ENCODE data around the gene PRDX5.

Gene PRDX5

DNA sequence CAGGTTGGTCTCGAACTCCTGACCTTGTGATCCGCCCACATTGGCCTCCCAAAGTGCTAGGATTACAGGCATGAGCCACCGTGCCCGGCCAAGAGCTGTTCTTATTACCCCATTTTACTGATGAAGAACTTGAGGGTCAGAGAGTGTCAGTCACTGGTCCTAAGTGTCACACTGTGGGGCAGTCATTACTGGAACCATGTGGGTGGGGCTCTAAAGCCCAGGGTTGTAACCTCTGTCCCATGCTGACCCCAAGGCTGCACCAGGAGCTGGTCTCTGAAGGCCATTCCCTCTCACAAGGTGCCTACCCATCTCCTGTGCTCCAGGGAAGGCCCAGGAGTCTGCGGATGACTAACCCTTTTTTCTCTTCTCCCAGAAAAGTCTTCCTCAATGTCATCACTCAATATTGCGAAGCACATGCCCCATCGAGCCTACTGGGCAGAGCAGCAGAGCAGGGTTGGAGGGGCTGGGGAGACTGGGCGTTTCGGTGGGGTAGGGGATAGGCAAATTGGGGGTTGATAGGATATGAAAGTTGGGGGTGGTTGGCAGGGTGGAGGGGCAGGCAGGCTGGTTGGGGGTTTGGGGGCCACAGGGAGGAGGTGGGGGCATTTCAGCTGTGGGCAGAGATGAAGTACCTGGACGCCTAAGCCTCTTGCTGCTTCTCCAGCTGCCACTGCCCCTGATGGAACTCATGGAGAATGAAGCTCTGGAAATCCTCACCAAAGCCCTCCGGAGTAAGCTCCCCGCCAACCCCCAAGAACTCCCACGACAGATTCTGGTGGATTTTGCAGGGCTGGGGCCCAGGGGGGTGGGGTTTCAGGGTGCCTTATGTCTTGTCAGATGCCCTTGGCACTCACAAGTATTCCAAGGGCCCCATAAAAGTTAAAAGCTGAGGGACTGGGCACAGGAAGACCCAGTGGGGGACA, 14.6 kb upstream of the PRDX5 start:
- no peak for DNase-seq (ENCODE audit: low read depth)
- TF ChIP-seq, protein P1, sequence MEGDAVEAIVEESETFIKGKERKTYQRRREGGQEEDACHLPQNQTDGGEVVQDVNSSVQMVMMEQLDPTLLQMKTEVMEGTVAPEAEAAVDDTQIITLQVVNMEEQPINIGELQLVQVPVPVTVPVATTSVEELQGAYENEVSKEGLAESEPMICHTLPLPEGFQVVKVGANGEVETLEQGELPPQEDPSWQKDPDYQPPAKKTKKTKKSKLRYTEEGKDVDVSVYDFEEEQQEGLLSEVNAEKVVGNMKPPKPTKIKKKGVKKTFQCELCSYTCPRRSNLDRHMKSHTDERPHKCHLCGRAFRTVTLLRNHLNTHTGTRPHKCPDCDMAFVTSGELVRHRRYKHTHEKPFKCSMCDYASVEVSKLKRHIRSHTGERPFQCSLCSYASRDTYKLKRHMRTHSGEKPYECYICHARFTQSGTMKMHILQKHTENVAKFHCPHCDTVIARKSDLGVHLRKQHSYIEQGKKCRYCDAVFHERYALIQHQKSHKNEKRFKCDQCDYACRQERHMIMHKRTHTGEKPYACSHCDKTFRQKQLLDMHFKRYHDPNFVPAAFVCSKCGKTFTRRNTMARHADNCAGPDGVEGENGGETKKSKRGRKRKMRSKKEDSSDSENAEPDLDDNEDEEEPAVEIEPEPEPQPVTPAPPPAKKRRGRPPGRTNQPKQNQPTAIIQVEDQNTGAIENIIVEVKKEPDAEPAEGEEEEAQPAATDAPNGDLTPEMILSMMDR (conservative IDR thresholded peaks at IDR 0.05; ENCODE audit: control insufficient read depth, insufficient read depth, low read depth, low read length), result no peak
- H3K4me3 ChIP-seq (ENCODE audit: control insufficient read depth, low read depth, low read length), result no peak overlapping the region

DNA sequence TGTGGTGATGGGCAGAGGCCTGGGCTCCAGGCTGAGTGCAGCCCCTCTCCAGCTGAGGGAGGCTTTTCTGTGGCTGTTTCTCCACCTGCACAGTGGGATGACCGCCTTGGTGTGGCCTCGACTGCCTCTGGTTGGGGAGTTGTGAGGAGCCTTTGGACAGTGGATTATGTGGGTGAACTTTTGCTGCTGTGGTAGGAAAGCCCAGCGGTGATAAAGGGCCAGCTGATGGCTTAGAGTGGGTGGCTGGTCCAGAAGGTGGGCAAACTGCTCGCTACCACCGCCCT, 13.9 kb upstream of the PRDX5 start:
- peak overlapping the region; percentile 59 for H3K4me3 ChIP-seq (ENCODE audit: control insufficient read depth, low read depth, low read length)
- TF ChIP-seq, protein P1 (conservative IDR thresholded peaks at IDR 0.05; ENCODE audit: control insufficient read depth, insufficient read depth, low read depth, low read length), result no peak
- DNase-seq (ENCODE audit: low read depth), result no peak

DNA sequence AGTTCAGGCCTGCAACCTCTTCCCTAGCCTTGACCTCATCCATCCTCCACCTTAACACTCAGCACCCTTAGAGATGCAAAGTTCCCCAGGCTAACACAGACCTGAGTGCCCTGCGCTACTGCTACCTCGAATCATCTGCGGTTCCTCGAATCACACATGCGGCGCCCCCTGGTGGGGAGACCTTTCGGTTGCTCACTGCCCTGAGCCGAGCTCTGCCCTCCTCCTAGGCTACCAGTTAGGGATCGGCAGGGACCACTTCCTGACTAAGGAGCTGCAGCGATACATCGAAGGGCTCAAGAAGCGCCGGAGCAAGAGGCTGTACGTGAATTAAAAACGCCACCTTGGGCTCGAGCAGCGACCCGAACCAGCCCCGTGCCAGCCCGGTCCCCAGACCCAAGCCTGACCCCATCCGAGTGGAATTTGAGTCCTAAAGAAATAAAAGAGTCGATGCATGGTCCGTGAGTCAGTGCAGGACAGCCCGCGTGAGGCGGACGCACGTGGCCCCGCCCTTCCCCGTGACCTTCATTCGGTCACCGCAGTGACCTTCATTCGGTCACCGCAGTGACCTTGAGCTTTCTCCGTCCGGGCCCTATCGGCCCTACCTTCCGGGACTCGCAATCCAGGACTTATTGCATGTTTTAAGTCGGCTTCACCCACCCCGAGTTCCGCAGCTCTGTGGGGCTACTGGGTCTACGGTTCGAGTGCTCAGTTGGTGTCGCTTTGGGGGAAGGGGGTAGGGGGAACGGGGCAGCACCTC, 13.4 kb upstream of the PRDX5 start:
- TF ChIP-seq, protein P1 (conservative IDR thresholded peaks at IDR 0.05; ENCODE audit: control insufficient read depth, insufficient read depth, low read depth, low read length), result peak; percentile 86
- H3K4me3 ChIP-seq (ENCODE audit: control insufficient read depth, low read depth, low read length), result peak overlapping the region; percentile 59
- DNase-seq (ENCODE audit: low read depth), result peak; percentile 89

DNA sequence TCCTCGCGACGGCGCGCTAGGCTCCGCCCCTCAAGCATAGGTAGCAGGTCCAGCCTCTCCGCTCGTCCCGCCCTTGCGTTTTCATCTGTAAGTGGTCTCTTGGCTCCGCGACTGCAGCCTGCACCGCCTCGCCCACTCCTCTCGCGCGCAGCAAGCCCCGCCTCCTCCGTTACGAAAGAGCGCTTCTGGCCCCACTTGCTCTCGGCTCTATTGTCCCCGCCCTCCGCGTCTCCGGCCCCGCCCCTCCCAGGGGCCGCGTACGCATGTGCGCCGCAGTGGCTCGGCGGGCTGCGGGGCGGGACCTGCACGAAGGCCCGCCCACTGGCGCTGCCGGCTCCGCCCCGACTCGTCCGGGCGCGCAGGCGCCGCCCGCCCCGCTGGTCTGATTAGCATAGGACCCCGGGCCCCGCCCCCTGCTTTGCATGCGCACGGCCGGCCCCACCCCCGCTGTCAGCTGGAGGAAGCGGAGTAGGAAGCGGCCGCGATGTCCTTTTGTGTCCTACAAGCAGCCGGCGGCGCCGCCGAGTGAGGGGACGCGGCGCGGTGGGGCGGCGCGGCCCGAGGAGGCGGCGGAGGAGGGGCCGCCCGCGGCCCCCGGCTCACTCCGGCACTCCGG, 12.7 kb upstream of the PRDX5 start, which contains the start of gene ESRRA:
TSS of gene ESRRA (plus strand) at position 450 of the 616 bp plus-strand sequence. CDS start 1,656 bp downstream, outside the sequence.
- TF ChIP-seq, protein P1 (conservative IDR thresholded peaks at IDR 0.05; ENCODE audit: control insufficient read depth, insufficient read depth, low read depth, low read length), result no peak
- DNase-seq (ENCODE audit: low read depth), result peak; percentile 95
- H3K4me3 ChIP-seq (ENCODE audit: control insufficient read depth, low read depth, low read length), result peak within 1 kb of the TSS; percentile 68

DNA sequence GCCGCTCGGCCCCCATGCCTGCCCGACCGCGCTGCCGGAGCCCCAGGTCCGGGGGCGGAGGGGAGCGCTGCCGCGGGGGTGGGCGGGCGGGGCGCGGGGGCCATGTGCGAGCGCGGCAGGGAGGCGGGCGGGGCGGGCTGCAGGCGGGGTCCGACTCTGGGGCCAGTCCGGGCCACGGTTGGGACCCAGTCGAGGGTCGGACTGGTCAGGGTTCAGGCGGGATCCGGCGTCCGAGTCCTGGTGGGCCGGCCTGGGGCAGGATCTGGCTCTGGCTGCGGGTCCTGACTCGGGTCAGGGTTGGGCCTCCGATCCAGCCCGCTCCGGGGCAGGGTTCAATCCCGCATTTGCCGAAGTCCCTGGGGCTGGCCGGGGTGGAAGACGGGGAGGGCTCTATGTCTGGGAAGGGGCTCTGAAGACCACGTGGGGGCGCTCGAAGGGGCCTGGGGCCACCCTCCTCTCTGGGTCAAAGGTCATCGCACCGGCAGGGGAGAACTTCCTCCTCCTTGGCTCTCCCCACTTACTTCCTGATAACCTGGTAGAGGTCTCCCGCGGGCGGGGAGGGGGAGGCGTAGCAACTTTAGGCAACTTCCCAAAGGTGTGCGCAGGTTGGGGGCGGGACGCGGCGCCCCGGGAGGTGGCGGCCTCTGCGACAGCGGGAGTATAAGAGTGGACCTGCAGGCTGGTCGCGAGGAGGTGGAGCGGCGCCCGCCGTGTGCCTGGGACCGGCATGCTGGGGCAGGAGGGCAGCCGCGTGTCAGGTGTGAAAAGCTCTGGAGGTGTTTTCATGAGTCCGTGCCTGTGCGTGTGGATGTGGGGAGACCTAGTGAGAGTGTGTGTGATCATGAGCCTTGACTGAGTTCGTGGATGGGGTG, 12.0 kb upstream of the PRDX5 start:
- H3K4me3 ChIP-seq (ENCODE audit: control insufficient read depth, low read depth, low read length), result peak overlapping the region; percentile 68
- TF ChIP-seq, protein P1 (conservative IDR thresholded peaks at IDR 0.05; ENCODE audit: control insufficient read depth, insufficient read depth, low read depth, low read length), result no peak
- DNase-seq (ENCODE audit: low read depth), result no peak

DNA sequence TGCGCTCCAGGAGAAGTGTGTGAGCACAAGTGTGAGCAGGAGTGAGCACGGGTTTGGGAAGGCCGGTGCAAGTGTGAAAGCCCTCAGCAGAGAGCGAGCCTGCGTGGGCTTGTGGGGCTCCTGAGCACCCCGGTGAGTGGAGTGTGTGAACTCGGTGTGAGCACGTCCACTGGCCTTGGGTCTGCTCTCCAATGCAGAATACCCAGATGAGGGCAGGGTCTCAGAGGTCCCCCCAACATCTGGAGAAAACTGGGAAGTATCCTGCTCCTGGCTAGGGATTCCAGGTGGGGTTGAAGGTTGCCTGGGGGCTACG, 11.4 kb upstream of the PRDX5 start:
- DNase-seq (ENCODE audit: low read depth), result no peak
- peak overlapping the region; percentile 68 for H3K4me3 ChIP-seq (ENCODE audit: control insufficient read depth, low read depth, low read length)
- TF ChIP-seq, protein P1 (conservative IDR thresholded peaks at IDR 0.05; ENCODE audit: control insufficient read depth, insufficient read depth, low read depth, low read length), result no peak
